Measurements from ENCODE around the gene UCP3.

UCP3 gene

DNA sequence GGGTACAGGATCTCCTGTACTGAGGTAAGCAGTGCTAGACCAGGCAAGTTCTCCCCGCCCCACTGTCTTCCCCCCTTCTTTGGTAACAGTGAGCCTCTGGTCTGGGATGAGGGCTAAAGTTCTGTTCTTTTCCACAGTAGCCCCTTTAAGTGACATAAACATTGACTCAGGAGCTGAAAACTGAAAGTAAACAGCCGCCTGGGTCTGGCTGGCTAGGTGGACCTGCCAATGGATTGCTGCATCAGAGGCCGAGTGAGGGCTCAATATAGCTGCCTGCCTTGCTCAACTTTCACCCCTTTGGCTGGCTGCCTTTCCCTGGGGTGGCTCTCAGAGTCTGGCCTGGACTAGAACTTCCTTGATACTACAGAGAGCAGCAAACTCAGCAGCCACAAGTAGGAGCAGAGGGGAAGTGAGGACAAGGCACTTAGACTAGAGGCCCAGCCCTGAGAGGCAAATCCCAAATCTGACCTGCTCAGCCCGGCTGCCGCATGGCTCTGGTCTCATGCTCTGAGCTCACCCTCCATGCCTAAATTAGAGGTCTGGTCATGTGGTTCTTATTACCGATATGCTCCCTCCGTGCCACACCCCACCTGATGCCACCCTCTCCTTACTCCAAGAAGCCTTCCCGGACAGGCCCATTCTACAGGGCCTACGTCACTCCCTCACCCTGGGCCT lies 9.6 kb upstream of the UCP3 start:
- DNase-seq (ENCODE audit: low read depth): peak; percentile 89
- no peak overlapping the region for H3K4me3 ChIP-seq (ENCODE audit: low read length)
- TF ChIP-seq, protein P1, sequence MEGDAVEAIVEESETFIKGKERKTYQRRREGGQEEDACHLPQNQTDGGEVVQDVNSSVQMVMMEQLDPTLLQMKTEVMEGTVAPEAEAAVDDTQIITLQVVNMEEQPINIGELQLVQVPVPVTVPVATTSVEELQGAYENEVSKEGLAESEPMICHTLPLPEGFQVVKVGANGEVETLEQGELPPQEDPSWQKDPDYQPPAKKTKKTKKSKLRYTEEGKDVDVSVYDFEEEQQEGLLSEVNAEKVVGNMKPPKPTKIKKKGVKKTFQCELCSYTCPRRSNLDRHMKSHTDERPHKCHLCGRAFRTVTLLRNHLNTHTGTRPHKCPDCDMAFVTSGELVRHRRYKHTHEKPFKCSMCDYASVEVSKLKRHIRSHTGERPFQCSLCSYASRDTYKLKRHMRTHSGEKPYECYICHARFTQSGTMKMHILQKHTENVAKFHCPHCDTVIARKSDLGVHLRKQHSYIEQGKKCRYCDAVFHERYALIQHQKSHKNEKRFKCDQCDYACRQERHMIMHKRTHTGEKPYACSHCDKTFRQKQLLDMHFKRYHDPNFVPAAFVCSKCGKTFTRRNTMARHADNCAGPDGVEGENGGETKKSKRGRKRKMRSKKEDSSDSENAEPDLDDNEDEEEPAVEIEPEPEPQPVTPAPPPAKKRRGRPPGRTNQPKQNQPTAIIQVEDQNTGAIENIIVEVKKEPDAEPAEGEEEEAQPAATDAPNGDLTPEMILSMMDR (conservative IDR thresholded peaks at IDR 0.05; ENCODE audit: low read length): no peak

DNA sequence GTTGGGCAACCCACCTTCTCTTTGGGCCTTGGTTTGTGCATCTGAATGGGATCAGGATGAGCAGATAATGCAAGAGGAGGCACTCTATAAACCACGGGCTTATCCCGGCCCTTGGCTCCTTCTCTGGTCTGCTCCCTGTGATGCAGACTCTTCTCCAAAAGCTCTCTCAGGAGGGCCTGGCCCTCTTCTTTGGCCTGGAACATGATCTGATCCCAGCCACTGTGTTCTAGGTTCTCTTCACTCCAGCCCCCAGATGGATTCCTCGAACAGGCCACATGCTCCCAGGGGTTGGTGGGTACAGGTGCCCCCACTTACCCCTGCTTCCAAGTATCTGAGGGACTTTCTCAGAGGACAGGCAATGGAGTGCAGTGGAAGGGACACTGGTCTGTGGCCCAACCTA lies 8.7 kb upstream of the UCP3 start:
- no peak overlapping the region for H3K4me3 ChIP-seq (ENCODE audit: low read length)
- no peak for DNase-seq (ENCODE audit: low read depth)
- TF ChIP-seq, protein P1 (conservative IDR thresholded peaks at IDR 0.05; ENCODE audit: low read length): no peak

DNA sequence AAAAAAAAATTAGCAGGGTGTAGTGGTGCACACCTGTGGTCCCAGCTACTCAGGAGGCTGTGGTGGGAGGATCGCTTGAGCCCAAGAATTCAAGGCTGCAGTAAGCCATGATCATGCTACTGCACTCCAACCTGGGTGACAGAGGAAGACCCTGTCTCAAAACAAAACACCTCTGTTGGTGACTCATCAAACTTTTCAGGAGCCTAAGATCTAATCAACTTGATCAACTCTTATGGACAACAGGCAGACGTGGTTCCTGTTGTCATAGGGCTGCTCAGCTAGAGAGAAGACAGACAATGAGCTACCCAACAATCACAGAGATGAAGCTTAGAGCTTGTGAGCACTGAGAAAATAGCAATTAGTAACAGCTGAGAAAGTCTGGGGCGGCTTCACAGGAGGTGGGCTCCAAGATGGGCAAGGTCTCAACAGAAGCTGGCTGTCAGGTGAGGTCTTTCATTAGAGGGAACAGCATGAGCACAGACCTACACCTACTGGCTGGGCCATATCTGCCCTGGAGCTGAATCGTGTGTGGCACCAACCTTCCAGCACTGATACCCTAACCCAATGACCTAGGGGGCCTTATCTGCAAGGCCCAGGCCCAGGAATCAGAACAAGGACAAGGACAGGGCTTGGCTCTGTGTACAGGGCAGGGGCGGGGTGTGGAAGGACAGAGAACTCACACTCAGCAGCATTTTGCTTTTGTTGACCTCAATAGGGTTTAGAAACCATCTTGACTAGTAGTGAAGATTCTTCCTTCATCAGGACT lies 7.2 kb upstream of the UCP3 start:
- no peak for DNase-seq (ENCODE audit: low read depth)
- TF ChIP-seq, protein P1 (conservative IDR thresholded peaks at IDR 0.05; ENCODE audit: low read length): no peak

DNA sequence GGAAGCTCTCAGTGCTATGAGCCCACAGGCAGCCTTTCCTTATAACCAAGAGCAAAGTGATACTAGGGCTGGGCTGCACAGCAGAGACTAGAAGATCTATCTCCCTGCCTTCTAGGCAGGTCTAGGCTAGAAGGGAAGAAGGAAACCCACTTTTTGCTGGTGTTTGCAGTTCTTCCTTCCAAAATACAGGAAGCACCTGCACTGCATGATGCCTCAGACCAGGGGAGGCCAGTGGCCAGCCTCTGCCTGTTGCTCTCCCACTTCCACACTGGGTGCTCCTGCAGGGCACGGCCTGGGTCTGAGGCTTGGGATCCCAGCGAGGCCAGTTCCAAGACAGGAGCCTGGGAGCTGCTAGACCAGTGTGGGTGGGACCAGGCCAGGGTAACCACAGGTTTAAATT lies 6.0 kb upstream of the UCP3 start:
- TF ChIP-seq, protein P1 (conservative IDR thresholded peaks at IDR 0.05; ENCODE audit: low read length): no peak
- DNase-seq (ENCODE audit: low read depth): no peak
- H3K4me3 ChIP-seq (ENCODE audit: low read length): no peak overlapping the region

More for the DNA sequence above, 7.2 kb upstream of the UCP3 start:
- H3K4me3 ChIP-seq (ENCODE audit: low read length): no peak overlapping the region

DNA sequence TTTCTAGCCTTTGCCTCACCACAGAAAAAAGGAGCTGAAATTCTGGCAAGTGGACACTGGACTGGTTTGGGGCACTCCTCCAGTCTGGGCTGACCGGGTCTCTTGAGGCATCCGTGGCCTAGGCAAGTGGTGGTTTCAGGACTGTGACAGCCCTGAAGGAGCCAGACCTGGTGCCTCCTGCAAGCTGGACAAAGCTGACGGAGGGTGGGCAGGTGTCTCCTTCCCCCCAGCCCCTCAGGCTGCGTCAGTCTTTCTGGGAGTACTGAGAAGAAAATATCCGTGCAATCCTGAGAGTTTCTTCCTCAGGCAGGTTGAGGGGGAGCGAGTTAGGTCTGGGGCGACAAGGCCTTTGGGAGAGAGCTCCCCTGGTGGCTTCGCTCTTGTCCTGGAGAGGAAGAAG lies 4.3 kb upstream of the UCP3 start:
- H3K4me3 ChIP-seq (ENCODE audit: low read length): no peak overlapping the region
- no peak for DNase-seq (ENCODE audit: low read depth)
- TF ChIP-seq, protein P1 (conservative IDR thresholded peaks at IDR 0.05; ENCODE audit: low read length): no peak

DNA sequence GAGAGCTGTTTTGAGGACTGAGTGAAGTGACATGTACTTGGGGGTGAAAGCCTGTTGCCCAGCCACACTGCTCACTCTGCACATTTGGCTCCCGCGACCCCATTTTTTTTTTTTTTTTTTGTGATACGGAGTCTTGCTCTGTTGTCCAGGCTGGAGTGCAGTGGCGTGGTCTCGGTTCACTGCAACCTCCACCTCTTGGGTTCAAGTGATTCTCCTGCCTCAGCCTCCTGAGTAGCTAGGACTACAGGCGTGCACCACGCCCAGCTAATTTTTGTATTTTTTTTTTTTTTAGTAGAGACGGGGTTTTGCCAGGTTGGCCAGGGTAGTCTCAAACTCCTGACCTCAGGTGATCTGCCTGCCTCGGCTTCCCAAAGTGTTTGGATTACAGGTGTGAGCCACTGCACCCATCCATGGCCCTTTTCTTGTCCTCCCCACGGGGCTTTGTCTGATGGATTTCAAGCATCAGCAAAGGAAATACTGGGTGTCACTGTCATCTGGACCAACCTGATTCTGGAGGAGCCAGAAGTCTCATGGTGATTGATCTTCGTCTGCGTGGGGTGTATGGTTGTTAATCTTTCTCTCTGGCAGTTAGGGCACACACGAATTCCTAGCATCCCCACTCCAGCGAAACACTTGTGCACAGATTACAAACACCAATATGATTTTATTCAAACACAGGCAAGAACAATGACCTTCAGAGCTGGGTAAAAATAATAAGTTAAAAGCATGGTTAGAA lies 3.4 kb upstream of the UCP3 start:
- DNase-seq (ENCODE audit: low read depth): no peak
- TF ChIP-seq, protein P1 (conservative IDR thresholded peaks at IDR 0.05; ENCODE audit: low read length): no peak
- H3K4me3 ChIP-seq (ENCODE audit: low read length): no peak overlapping the region
